SK-N-SH (cell line): Measurements from ENCODE around the gene DSTN. TPM values are rescaled to one million over a fixed set of nuclear protein-coding genes. Genes with fewer than 3 reads are reported as not detected.

Source experiments
- CTCF ChIA-PET: fragments of 300-600, 350-600 bp; formaldehyde crosslinking; extraction: SDS; loops from one replicate; lab custom pipeline; 2021; lab: Yijun Ruan, JAX
- POLR2A ChIA-PET: fragments of 350-600 bp; sonication (Branson Sonifier 250); formaldehyde crosslinking; extraction: SDS; loops from one replicate; lab custom pipeline; 2020; ENCODE audit warnings: antibody characterized with exemption, inconsistent platforms; lab: Yijun Ruan, JAX
- DNase-seq: peaks from one replicate; pipeline ENCODE4 v3.0.0; 2012
- H2AFZ ChIP-seq: fragments of 200-600 bp; sonication (generic); 2 replicates; pipeline ENCODE4 v1.8.1; 2016; ENCODE audit warnings: antibody characterized with exemption, mild to moderate bottlenecking, low read depth
- H3F3A ChIP-seq: fragments of 200-600 bp; sonication (generic); replicated peaks from 2 replicates; pipeline ENCODE3; 2016; ENCODE audit warnings: antibody characterized with exemption, mild to moderate bottlenecking; ENCODE audit not compliant: insufficient read depth
- H3K27ac ChIP-seq, 2 experiments: fragments of 200-500 bp in 1 of 2; fragments of 200-600 bp in 1 of 2; sonication (Bioruptor generic) in 1 of 2; sonication (generic), shearing (Covaris generic) in 1 of 2; 2 replicates each; pipeline versions ENCODE4 v1.5.1 to v1.6.1; 2014 to 2016; ENCODE audit warnings: low read depth in 2 of 2, inconsistent platforms in 1 of 2, low read length in 1 of 2, mild to moderate bottlenecking in 1 of 2, mixed read lengths in 1 of 2
- H3K27me3 ChIP-seq: fragments of 200-600 bp; sonication (generic), shearing (Covaris generic); 2 replicates; pipeline ENCODE4 v1.6.1; 2016; ENCODE audit warnings: mixed run types; ENCODE audit not compliant: insufficient read depth
- H3K36me3 ChIP-seq, 2 experiments: fragments of 200-500 bp in 1 of 2; fragments of 200-600 bp in 1 of 2; sonication (Bioruptor generic) in 1 of 2; sonication (generic) in 1 of 2; replicated peaks in 1 of 2; 2 replicates each; pipeline versions ENCODE3 to v1.5.1; 2014 to 2016; ENCODE audit warnings: low read length in 1 of 2, mild to moderate bottlenecking in 1 of 2; ENCODE audit not compliant: insufficient read depth in 2 of 2, control insufficient read depth in 1 of 2
- H3K4me1 ChIP-seq, 2 experiments: fragments of 200-500 bp in 1 of 2; fragments of 200-600 bp in 1 of 2; sonication (Bioruptor generic) in 1 of 2; sonication (generic), shearing (Covaris generic) in 1 of 2; 2 replicates each; pipeline versions ENCODE4 v1.5.1 to v1.6.1; 2014 to 2016; ENCODE audit warnings: low read depth in 1 of 2, low read length in 1 of 2, mixed run types in 1 of 2; ENCODE audit not compliant: insufficient read depth in 2 of 2, control insufficient read depth in 1 of 2
- H3K4me2 ChIP-seq: fragments of 200-600 bp; sonication (generic), shearing (Covaris generic); 2 replicates; pipeline ENCODE4 v1.6.1; 2017; ENCODE audit warnings: mixed run types
- H3K4me3 ChIP-seq, 2 experiments: fragments of 200-500 bp in 1 of 2; fragments of 200-600 bp in 1 of 2; sonication (Bioruptor generic) in 1 of 2; sonication (generic), shearing (Covaris generic) in 1 of 2; 2 replicates each; pipeline versions ENCODE4 v1.5.1 to v1.8.1; 2014 to 2016; ENCODE audit warnings: low read depth in 2 of 2, inconsistent platforms in 1 of 2, low read length in 1 of 2, mild to moderate bottlenecking in 1 of 2, mixed read lengths in 1 of 2, moderate library complexity in 1 of 2
- H3K79me2 ChIP-seq: fragments of 200-600 bp; sonication (generic); 2 replicates; pipeline ENCODE4 v1.8.1; 2017; ENCODE audit warnings: mild to moderate bottlenecking; ENCODE audit not compliant: insufficient read depth
- H3K9ac ChIP-seq: fragments of 200-600 bp; sonication (generic); 2 replicates; pipeline ENCODE4 v1.6.1; 2017; ENCODE audit warnings: mixed run types
- H3K9me2 ChIP-seq: fragments of 200-600 bp; sonication (generic); 2 replicates; pipeline ENCODE4 v1.6.1; 2017; ENCODE audit warnings: mixed run types
- H3K9me3 ChIP-seq: fragments of 200-600 bp; sonication (generic); 2 replicates; pipeline ENCODE4 v1.6.1; 2017; ENCODE audit warnings: mixed run types, mild to moderate bottlenecking, moderate library complexity
- H4K20me1 ChIP-seq: fragments of 200-600 bp; sonication (generic); 2 replicates; pipeline ENCODE4 v1.6.1; 2017; ENCODE audit warnings: mild to moderate bottlenecking, mixed run types; ENCODE audit not compliant: insufficient read depth
- CHD2 ChIP-seq: fragments of 150-350 bp; IDR thresholded peaks from 2 replicates; pipeline ENCODE4 v1.6.1; 2018; ENCODE audit warnings: low read length; ENCODE audit not compliant: partially characterized antibody
- CTCF ChIP-seq: fragments of 200-600 bp; sonication (generic); IDR thresholded peaks from 2 replicates; pipeline ENCODE4 v1.6.1; 2017; ENCODE audit warnings: antibody characterized with exemption, mild to moderate bottlenecking, moderate library complexity
- ELF1 ChIP-seq: IDR thresholded peaks from 2 replicates; pipeline ENCODE4 v1.4.0; 2012
- EZH2phosphoT487 ChIP-seq: fragments of 200-600 bp; sonication (generic); IDR thresholded peaks from 2 replicates; pipeline ENCODE4 v1.6.1; 2017; ENCODE audit warnings: low read depth, mixed run types, mild to moderate bottlenecking, antibody characterized with exemption, moderate library complexity, borderline replicate concordance
- FOSL2 ChIP-seq: IDR thresholded peaks from 2 replicates; pipeline ENCODE4 v1.4.0; 2012; ENCODE audit warnings: low read depth, mild to moderate bottlenecking, moderate library complexity, borderline replicate concordance
- IRF3 ChIP-seq: fragments of 150-350 bp; IDR thresholded peaks from 2 replicates; pipeline ENCODE4 v1.6.1; 2016; ENCODE audit warnings: mild to moderate bottlenecking, low read depth, low read length
- MAX ChIP-seq: IDR thresholded peaks from 2 replicates; pipeline ENCODE4 v1.4.0; 2012; ENCODE audit warnings: low read depth
- MXI1 ChIP-seq: IDR thresholded peaks from 2 replicates; pipeline ENCODE4 v1.6.1; 2012; ENCODE audit warnings: mild to moderate bottlenecking, low read depth, low read length, improper control_type of control experiment
- NFIC ChIP-seq: IDR thresholded peaks from 2 replicates; pipeline ENCODE4 v1.4.0; 2012; ENCODE audit warnings: borderline replicate concordance
- POLR2AphosphoS5 ChIP-seq: IDR thresholded peaks from 2 replicates; pipeline ENCODE4 v1.6.1; 2012; ENCODE audit warnings: low read depth, low read length
- RFX5 ChIP-seq: IDR thresholded peaks from 2 replicates; pipeline ENCODE4 v1.6.1; 2012; ENCODE audit warnings: mild to moderate bottlenecking, improper control_type of control experiment, low read length
- RXRA ChIP-seq: IDR thresholded peaks from 2 replicates; pipeline ENCODE4 v1.4.0; 2012; ENCODE audit warnings: low read depth, mild to moderate bottlenecking, borderline replicate concordance
- SIN3A ChIP-seq: IDR thresholded peaks from 2 replicates; pipeline ENCODE4 v1.6.1; 2012; ENCODE audit warnings: low read depth, mild to moderate bottlenecking, low read length, moderate library complexity, borderline replicate concordance
- TAF1 ChIP-seq: IDR thresholded peaks from 2 replicates; pipeline ENCODE4 v1.6.1; 2012; ENCODE audit warnings: low read depth, mild to moderate bottlenecking, low read length, moderate library complexity, borderline replicate concordance
- TCF12 ChIP-seq: IDR thresholded peaks from 2 replicates; pipeline ENCODE4 v1.4.0; 2012
- USF2 ChIP-seq: fragments of 150-350 bp; IDR thresholded peaks from 2 replicates; pipeline ENCODE4 v1.6.1; 2017; ENCODE audit warnings: antibody characterized with exemption, low read length, low read depth, borderline replicate concordance
- ZBTB33 ChIP-seq: IDR thresholded peaks from 2 replicates; pipeline ENCODE4 v1.4.0; 2012; ENCODE audit warnings: low read depth, borderline replicate concordance
- WGBS: methylation state at CpG from one replicate; pipeline ENCODE4 v1.1.6; 2017; ENCODE audit warnings: low lambda C conversion rate; 5-methylcytosine and 5-hydroxymethylcytosine counted together
- polyA plus RNA-seq, 3 experiments: library from polyadenylated mRNA; depleted of rRNA; stranded (reverse); fragments of >200 nt; gene quantifications; 2 replicates each; pipeline ENCODE4 v1.2.3, GENCODE V29; 2012

The DSTN gene
- polyA plus RNA-seq, 1 of the 3 experiments (the other 2 are of a cell fraction) = 167 TPM

- no peak for TF ChIP-seq IRF3
Observed at GRCh38 chr20:17629025-17629424, 59.1 kb downstream of the DSTN start (continued).

GRCh38 chr20:17629678-17630089 lies 59.8 kb downstream of the DSTN start:
- no peak for TF ChIP-seq RXRA
- TF ChIP-seq RFX5 = no peak
- no peak for TF ChIP-seq MXI1
- TF ChIP-seq FOSL2 = no peak
- no peak for TF ChIP-seq TCF12
- no peak for TF ChIP-seq IRF3
- no peak for TF ChIP-seq CHD2
- TF ChIP-seq EZH2phosphoT487 = no peak
- no peak for TF ChIP-seq CTCF
- TF ChIP-seq USF2 = no peak
- no peak for TF ChIP-seq NFIC
- TF ChIP-seq POLR2AphosphoS5 = no peak
- TF ChIP-seq ZBTB33 = no peak
- TF ChIP-seq MAX = no peak
- TF ChIP-seq ELF1 = no peak
- no peak for TF ChIP-seq SIN3A
- TF ChIP-seq TAF1 = no peak
- H3K9me3 ChIP-seq = no peaks in the 10 kb centered on the region
- H3K4me2 ChIP-seq = no peak overlapping the region
- no peak overlapping the region for H3K27ac ChIP-seq
- H3K36me3 ChIP-seq = peaks cover 8 to 61% of the 10 kb centered on the region in 2 experiments
- WGBS = 96% methylated on average over 18 of the region's 21 CpGs
- H3K79me2 ChIP-seq = no peaks in the 10 kb centered on the region
- no peak overlapping the region for H2AFZ ChIP-seq
- H3K9ac ChIP-seq = no peak overlapping the region
- no peaks in the 10 kb centered on the region for H3F3A ChIP-seq
- CTCF ChIA-PET = interaction anchor here (1.4 to 1.8 kb wide), 3 partner anchors 13 to 125 kb away, joined by 3 to 8 read pairs (median 5); no protein-coding TSS in a partner anchor
- 0 out of 2 replicates have a peak, but pooled peaks cover 6% of the 10 kb centered on the region for H4K20me1 ChIP-seq
- no peaks in the 10 kb centered on the region for H3K9me2 ChIP-seq
- no peak for DNase-seq
- H3K27me3 ChIP-seq = no peaks in the 10 kb centered on the region
- POLR2A ChIA-PET = no interaction called here
- no peaks in the 10 kb centered on the region; a peak in 1 of 4 replicates for H3K4me1 ChIP-seq
- no peak overlapping the region for H3K4me3 ChIP-seq
